Lower leg skin (tissue), 3 donors: Measurements from ENCODE around the gene SLC13A3.

Experiments used
- POLR2A ChIP-seq, 2 donors: fragments of 450-650 bp; IDR thresholded peaks; one replicate each; pipeline ENCODE4 v1.6.1; 2016 to 2017; ENCODE audit warnings: antibody characterized with exemption in 2 of 2, mild to moderate bottlenecking in 1 of 2, moderate library complexity in 1 of 2
- TF ChIP-seq, protein P1 (sequence below), 3 donors: fragments of 450-650 bp; IDR thresholded peaks; one replicate each; pipeline ENCODE4 v1.5.1; 2016; ENCODE audit warnings: antibody characterized with exemption in 3 of 3, mild to moderate bottlenecking in 3 of 3, moderate library complexity in 2 of 3

DNA sequence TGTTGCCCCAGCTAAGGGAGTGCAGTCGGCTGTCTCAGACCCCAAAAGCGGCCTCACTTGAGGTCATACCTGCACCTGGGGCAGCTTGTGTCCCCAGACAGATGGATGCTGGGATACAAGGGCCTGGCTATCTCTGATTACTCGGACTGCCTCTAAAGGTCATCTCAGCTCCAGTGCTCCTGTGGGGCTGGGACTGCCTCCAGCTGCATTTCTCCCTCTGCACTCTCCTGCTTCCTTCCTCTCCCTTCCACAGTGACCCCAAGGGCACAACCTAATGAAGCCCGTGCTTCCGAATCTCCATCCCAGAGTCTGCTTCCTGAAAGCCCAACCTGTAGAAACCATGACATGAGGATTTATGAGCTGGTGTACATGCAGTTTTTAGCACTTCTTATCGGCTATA is 78.0 kb downstream of the SLC13A3 start:
- TF ChIP-seq, protein P1, sequence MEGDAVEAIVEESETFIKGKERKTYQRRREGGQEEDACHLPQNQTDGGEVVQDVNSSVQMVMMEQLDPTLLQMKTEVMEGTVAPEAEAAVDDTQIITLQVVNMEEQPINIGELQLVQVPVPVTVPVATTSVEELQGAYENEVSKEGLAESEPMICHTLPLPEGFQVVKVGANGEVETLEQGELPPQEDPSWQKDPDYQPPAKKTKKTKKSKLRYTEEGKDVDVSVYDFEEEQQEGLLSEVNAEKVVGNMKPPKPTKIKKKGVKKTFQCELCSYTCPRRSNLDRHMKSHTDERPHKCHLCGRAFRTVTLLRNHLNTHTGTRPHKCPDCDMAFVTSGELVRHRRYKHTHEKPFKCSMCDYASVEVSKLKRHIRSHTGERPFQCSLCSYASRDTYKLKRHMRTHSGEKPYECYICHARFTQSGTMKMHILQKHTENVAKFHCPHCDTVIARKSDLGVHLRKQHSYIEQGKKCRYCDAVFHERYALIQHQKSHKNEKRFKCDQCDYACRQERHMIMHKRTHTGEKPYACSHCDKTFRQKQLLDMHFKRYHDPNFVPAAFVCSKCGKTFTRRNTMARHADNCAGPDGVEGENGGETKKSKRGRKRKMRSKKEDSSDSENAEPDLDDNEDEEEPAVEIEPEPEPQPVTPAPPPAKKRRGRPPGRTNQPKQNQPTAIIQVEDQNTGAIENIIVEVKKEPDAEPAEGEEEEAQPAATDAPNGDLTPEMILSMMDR (IDR thresholded peaks at IDR 0.05), result no peak
- no peak for TF ChIP-seq POLR2A (IDR thresholded peaks at IDR 0.05)
